Duodenal mucosa (tissue), 2 donors: Measurements from ENCODE around the gene PROX2.

ENCODE experiments used
- H3K27ac ChIP-seq: one replicate; pipeline ENCODE4 v1.7.0; 2013; ENCODE audit warnings: low read depth, low read length
- H3K27me3 ChIP-seq, 2 donors: one replicate each; pipeline ENCODE4 v1.7.0; 2013; ENCODE audit warnings: low read length in 2 of 2, control low read depth in 1 of 2; ENCODE audit not compliant: insufficient read depth in 2 of 2, control insufficient read depth in 1 of 2
- H3K36me3 ChIP-seq, 2 donors: one replicate each; pipeline ENCODE4 v1.7.0; 2013; ENCODE audit warnings: low read length in 2 of 2, control low read depth in 1 of 2; ENCODE audit not compliant: insufficient read depth in 2 of 2, control insufficient read depth in 1 of 2
- H3K4me1 ChIP-seq, 2 donors: one replicate each; pipeline ENCODE4 v1.7.0; 2013; ENCODE audit warnings: low read length in 2 of 2, control low read depth in 1 of 2; ENCODE audit not compliant: insufficient read depth in 2 of 2, control insufficient read depth in 1 of 2
- H3K4me3 ChIP-seq, 2 donors: one replicate each; pipeline ENCODE4 v1.7.0; 2013; ENCODE audit warnings: low read length in 2 of 2, low read depth in 1 of 2
- H3K9ac ChIP-seq, 2 donors: one replicate each; pipeline ENCODE4 v1.7.0; 2013; ENCODE audit warnings: low read length in 2 of 2, low read depth in 1 of 2
- H3K9me3 ChIP-seq, 2 donors: one replicate each; pipeline ENCODE4 v1.7.0; 2013; ENCODE audit warnings: low read length in 2 of 2, control low read depth in 1 of 2; ENCODE audit not compliant: control insufficient read depth in 1 of 2

The PROX2 gene

DNA sequence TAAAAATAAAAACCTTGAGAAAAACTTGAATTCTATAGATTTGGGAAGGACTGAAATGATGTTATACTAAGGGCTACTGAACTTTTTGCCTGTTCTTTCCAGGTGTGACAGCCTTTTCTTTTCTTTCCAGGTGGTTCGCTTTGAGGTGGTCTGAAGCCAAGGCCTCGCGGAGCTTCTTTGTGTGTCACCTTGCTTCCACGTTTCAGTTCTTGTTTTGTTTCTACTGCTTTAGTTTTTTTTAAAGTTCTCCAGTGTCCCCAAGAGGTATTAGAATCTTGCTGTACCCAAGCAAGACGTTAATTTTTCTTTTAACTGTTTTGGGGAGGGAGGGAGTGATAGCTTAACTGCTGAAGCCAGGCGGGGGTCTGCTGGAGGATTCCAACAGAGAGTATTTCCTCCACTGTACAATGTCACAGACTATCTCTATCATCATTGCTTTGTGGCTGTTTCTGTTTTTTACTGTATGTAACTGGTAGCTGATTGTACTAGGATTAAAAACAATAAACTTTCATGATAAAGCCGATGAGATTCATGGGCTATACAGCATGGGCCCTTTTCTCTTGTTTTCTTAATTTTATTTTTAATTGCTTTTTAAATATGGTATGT is 40.2 kb downstream of the PROX2 start:
- Histone ChIP-seq H3K9ac (no peak overlapping the region), H3K9me3 (no peaks in the 10 kb centered on the region), H3K27me3 (no peaks in the 10 kb centered on the region), H3K4me3 (no peak overlapping the region), H3K36me3 (peaks cover 0 to 10% of the 10 kb centered on the region in 2 donors), H3K4me1 (peaks cover 0 to 15% of the 10 kb centered on the region in 2 donors), H3K27ac (no peak overlapping the region)

DNA sequence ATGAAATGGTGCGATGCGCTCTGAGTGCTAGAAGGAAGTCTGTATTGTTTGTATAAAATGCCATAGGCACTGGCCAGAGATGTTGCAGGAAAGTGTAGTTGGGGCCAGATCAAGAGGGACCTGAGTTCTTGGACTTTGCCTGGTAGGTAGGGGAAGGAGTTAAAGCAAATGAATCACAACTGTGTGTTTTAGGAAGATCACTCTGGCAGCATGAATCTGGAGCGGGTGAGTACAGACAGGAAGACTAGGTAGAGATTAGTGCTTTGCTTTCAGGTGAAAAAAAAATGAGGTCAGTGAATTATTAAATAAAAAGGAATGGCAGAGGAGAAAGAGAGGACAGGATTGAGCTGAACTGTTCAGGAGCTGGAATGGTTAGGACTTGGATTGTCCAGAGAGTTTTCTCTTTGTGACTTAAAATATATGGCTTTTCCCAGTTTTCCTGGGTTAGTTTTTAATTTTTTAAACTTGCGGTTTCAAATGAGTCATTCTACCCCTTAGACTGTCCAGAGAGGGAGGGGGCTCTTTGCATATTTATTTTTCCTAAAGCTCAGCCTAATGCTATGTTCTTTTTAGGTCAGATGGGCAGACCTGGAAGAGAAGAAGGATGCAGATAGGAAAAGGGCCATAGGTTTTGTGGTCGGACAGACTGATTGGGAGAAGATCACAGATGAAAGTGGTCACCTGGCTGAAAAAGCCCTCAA is 41.1 kb downstream of the PROX2 start:
- Histone ChIP-seq H3K9me3 (no peaks in the 10 kb centered on the region), H3K36me3 (peaks cover 0 to 19% of the 10 kb centered on the region in 2 donors), H3K4me3 (no peak overlapping the region), H3K9ac (no peak overlapping the region), H3K27ac (no peak overlapping the region), H3K27me3 (no peaks in the 10 kb centered on the region), H3K4me1 (peaks cover 0 to 15% of the 10 kb centered on the region in 2 donors)

GRCh38 chr14:74832849-74833248 is 43.1 kb downstream of the PROX2 start:
- Histone ChIP-seq H3K27me3 (no peaks in the 10 kb centered on the region), H3K4me1 (peaks cover 0 to 13% of the 10 kb centered on the region in 2 donors), H3K27ac (no peak overlapping the region), H3K4me3 (no peak overlapping the region), H3K36me3 (peaks cover 11 to 30% of the 10 kb centered on the region in 2 donors), H3K9ac (no peak overlapping the region), H3K9me3 (no peaks in the 10 kb centered on the region)

- Histone ChIP-seq H3K27ac (no peak overlapping the region), H3K27me3 (no peaks in the 10 kb centered on the region), H3K9ac (no peak overlapping the region), H3K4me1 (no peaks in the 10 kb centered on the region), H3K4me3 (no peak overlapping the region), H3K36me3 (peaks cover 11 to 30% of the 10 kb centered on the region in 2 donors), H3K9me3 (no peaks in the 10 kb centered on the region)
These were observed 46.7 kb downstream of the PROX2 start for GRCh38 chr14:74829251-74829650.

DNA sequence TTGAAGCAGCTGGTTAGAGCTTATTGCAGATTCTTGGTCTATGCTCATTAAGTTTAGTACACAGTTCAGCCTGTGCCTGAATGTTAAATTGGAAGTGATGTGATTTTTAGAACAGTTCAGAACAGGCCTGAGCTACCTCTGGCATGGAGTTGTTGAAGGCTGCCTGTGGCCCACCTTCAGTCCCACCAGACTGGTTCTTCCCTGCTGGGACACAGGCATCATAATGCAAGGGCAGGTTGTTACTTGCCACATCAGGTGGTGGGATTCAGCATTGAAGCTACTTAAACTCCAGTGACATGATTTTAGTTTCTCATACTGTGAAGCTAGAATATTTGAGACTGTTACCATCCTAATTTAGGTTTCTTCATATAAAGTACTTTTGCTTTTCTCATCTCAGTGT is 49.4 kb downstream of the PROX2 start:
- no peaks in the 10 kb centered on the region for H3K9me3 ChIP-seq
- H3K9ac ChIP-seq, result no peak overlapping the region
- H3K4me3 ChIP-seq, result no peak overlapping the region
- H3K36me3 ChIP-seq, result peaks cover 13 to 42% of the 10 kb centered on the region in 2 donors
- H3K4me1 ChIP-seq, result no peaks in the 10 kb centered on the region
- H3K27me3 ChIP-seq, result no peaks in the 10 kb centered on the region
- no peak overlapping the region for H3K27ac ChIP-seq
